DOHH2 (cell line): ENCODE measurements around the gene TAF10.

Experiments used
- H3F3A ChIP-seq: fragments of 200-600 bp; sonication (generic), shearing (Covaris generic); 2 replicates; pipeline ENCODE4 v1.6.0; 2016; ENCODE audit warnings: antibody characterized with exemption, mild to moderate bottlenecking; ENCODE audit not compliant: control insufficient read depth, insufficient read depth
- H3K27ac ChIP-seq: fragments of 200-600 bp; sonication (generic); 2 replicates; pipeline ENCODE4 v1.5.1; 2014; ENCODE audit warnings: low read depth, mild to moderate bottlenecking, low read length, moderate library complexity
- H3K27me3 ChIP-seq: fragments of 200-600 bp; sonication (generic); 2 replicates; pipeline ENCODE4 v1.6.1; 2014; ENCODE audit warnings: mild to moderate bottlenecking, low read length, mixed read lengths; ENCODE audit not compliant: control insufficient read depth
- H3K36me3 ChIP-seq: fragments of 200-600 bp; sonication (generic); 2 replicates; pipeline ENCODE4 v1.6.1; 2014; ENCODE audit warnings: mild to moderate bottlenecking, low read length, moderate library complexity, mixed read lengths; ENCODE audit not compliant: control insufficient read depth
- H3K4me1 ChIP-seq: fragments of 200-600 bp; sonication (generic); 2 replicates; pipeline ENCODE4 v1.6.1; 2014; ENCODE audit warnings: mild to moderate bottlenecking, low read length, mixed read lengths; ENCODE audit not compliant: control insufficient read depth
- H3K4me2 ChIP-seq: fragments of 200-600 bp; sonication (generic); 2 replicates; pipeline ENCODE4 v1.6.0; 2014; ENCODE audit warnings: mild to moderate bottlenecking, low read length, moderate library complexity
- H3K4me3 ChIP-seq: fragments of 200-600 bp; sonication (generic); 2 replicates; pipeline ENCODE4 v1.5.1; 2014; ENCODE audit warnings: mild to moderate bottlenecking, low read length, mixed read lengths
- H3K79me2 ChIP-seq: fragments of 200-600 bp; sonication (generic); 2 replicates; pipeline ENCODE4 v1.6.1; 2014; ENCODE audit warnings: mild to moderate bottlenecking, low read length, mixed read lengths; ENCODE audit not compliant: control insufficient read depth
- H3K9me2 ChIP-seq: fragments of 200-600 bp; sonication (generic); replicated peaks from 2 replicates; pipeline ENCODE4 v1.6.1; 2014; ENCODE audit warnings: mild to moderate bottlenecking, low read length, mixed read lengths; ENCODE audit not compliant: control insufficient read depth
- H3K9me3 ChIP-seq: fragments of 200-600 bp; sonication (generic); 2 replicates; pipeline ENCODE4 v1.6.1; 2014; ENCODE audit warnings: antibody characterized with exemption, low read length, mixed read lengths; ENCODE audit not compliant: control insufficient read depth, insufficient read depth
- H4K20me1 ChIP-seq: fragments of 200-600 bp; sonication (generic); 2 replicates; pipeline ENCODE4 v1.6.0; 2014; ENCODE audit warnings: low read depth, mild to moderate bottlenecking, antibody characterized with exemption, low read length, moderate library complexity; ENCODE audit not compliant: control insufficient read depth, insufficient read depth
- EZH2phosphoT487 ChIP-seq: fragments of 200-600 bp; sonication (generic); IDR thresholded peaks from 2 replicates; pipeline ENCODE4 v1.6.1; 2017; ENCODE audit warnings: borderline replicate concordance, mild to moderate bottlenecking, antibody characterized with exemption, low read length, moderate library complexity, mixed read lengths
- TF ChIP-seq, protein P1 (sequence below): fragments of 200-600 bp; sonication (generic); IDR thresholded peaks from one replicate; pipeline ENCODE4 v1.5.1; 2014; ENCODE audit warnings: antibody characterized with exemption, mild to moderate bottlenecking, low read depth, low read length; ENCODE audit not compliant: poor library complexity, severe bottlenecking

The TAF10 gene

GRCh38 chr11:6609502-6610015 is 2.5 kb downstream of the TAF10 start:
- no peaks in the 10 kb centered on the region for H4K20me1 ChIP-seq
- H3K4me2 ChIP-seq = no peak overlapping the region
- peaks cover 45% of the 10 kb centered on the region for H3K79me2 ChIP-seq
- peaks cover 16% of the 10 kb centered on the region; the same call in 1 of the 2 replicates for H3F3A ChIP-seq
- peaks cover 56% of the 10 kb centered on the region for H3K4me1 ChIP-seq
- H3K4me3 ChIP-seq = no peak overlapping the region
- no peaks in the 10 kb centered on the region for H3K9me3 ChIP-seq
- no peaks in the 10 kb centered on the region for H3K9me2 ChIP-seq
- peaks cover 57% of the 10 kb centered on the region for H3K36me3 ChIP-seq
- H3K27me3 ChIP-seq = no peaks in the 10 kb centered on the region
- TF ChIP-seq, protein P1, sequence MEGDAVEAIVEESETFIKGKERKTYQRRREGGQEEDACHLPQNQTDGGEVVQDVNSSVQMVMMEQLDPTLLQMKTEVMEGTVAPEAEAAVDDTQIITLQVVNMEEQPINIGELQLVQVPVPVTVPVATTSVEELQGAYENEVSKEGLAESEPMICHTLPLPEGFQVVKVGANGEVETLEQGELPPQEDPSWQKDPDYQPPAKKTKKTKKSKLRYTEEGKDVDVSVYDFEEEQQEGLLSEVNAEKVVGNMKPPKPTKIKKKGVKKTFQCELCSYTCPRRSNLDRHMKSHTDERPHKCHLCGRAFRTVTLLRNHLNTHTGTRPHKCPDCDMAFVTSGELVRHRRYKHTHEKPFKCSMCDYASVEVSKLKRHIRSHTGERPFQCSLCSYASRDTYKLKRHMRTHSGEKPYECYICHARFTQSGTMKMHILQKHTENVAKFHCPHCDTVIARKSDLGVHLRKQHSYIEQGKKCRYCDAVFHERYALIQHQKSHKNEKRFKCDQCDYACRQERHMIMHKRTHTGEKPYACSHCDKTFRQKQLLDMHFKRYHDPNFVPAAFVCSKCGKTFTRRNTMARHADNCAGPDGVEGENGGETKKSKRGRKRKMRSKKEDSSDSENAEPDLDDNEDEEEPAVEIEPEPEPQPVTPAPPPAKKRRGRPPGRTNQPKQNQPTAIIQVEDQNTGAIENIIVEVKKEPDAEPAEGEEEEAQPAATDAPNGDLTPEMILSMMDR = no peak
- no peak for TF ChIP-seq EZH2phosphoT487
- no peak overlapping the region for H3K27ac ChIP-seq

- H3K4me2 ChIP-seq = no peak overlapping the region
These were observed 3.1 kb downstream of the TAF10 start for GRCh38 chr11:6608726-6609501.

GRCh38 chr11:6608011-6608410 is 4.0 kb downstream of the TAF10 start:
- H3K27me3 ChIP-seq = no peaks in the 10 kb centered on the region
- H3K36me3 ChIP-seq = peaks cover 63% of the 10 kb centered on the region
- H3K9me3 ChIP-seq = no peaks in the 10 kb centered on the region
- H3K4me3 ChIP-seq = no peak overlapping the region
- no peaks in the 10 kb centered on the region for H3K9me2 ChIP-seq
- H3K79me2 ChIP-seq = peaks cover 60% of the 10 kb centered on the region
- peaks cover 15% of the 10 kb centered on the region; the same call in 1 of the 2 replicates for H3F3A ChIP-seq
- H4K20me1 ChIP-seq = no peaks in the 10 kb centered on the region
- no peak overlapping the region for H3K27ac ChIP-seq
- H3K4me1 ChIP-seq = peaks cover 56% of the 10 kb centered on the region
- TF ChIP-seq, protein P1 = no peak
- TF ChIP-seq EZH2phosphoT487 = no peak
- H3K4me2 ChIP-seq = no peak overlapping the region

More at GRCh38 chr11:6608726-6609501, 3.1 kb downstream of the TAF10 start:
- H3K79me2 ChIP-seq = peaks cover 51% of the 10 kb centered on the region
- peaks cover 59% of the 10 kb centered on the region for H3K4me1 ChIP-seq
- H3K27me3 ChIP-seq = no peaks in the 10 kb centered on the region
- peaks cover 17% of the 10 kb centered on the region; the same call in 1 of the 2 replicates for H3F3A ChIP-seq
- peaks cover 60% of the 10 kb centered on the region for H3K36me3 ChIP-seq
- H3K9me2 ChIP-seq = no peaks in the 10 kb centered on the region
- H3K4me3 ChIP-seq = no peak overlapping the region
- TF ChIP-seq, protein P1 = no peak
- no peak for TF ChIP-seq EZH2phosphoT487
- no peaks in the 10 kb centered on the region for H3K9me3 ChIP-seq
- H3K27ac ChIP-seq = no peak overlapping the region
- no peaks in the 10 kb centered on the region for H4K20me1 ChIP-seq
